HL-60 (cell line): ENCODE measurements around the gene AXIN1.

Experiments
- CTCF ChIP-seq: IDR thresholded peaks from one replicate; pipeline ENCODE4 v1.5.1; 2011; ENCODE audit warnings: low read length, control low read depth, inconsistent platforms; ENCODE audit not compliant: insufficient read depth
- GABPA ChIP-seq: IDR thresholded peaks from 2 replicates; pipeline ENCODE4 v1.6.1; 2012; ENCODE audit warnings: low read depth
- POLR2AphosphoS5 ChIP-seq: IDR thresholded peaks from 2 replicates; pipeline ENCODE4 v1.6.1; 2012; ENCODE audit warnings: low read depth
- REST ChIP-seq: IDR thresholded peaks from 2 replicates; pipeline ENCODE4 v1.6.1; 2012; ENCODE audit warnings: low read depth; ENCODE audit not compliant: insufficient replicate concordance

DNA sequence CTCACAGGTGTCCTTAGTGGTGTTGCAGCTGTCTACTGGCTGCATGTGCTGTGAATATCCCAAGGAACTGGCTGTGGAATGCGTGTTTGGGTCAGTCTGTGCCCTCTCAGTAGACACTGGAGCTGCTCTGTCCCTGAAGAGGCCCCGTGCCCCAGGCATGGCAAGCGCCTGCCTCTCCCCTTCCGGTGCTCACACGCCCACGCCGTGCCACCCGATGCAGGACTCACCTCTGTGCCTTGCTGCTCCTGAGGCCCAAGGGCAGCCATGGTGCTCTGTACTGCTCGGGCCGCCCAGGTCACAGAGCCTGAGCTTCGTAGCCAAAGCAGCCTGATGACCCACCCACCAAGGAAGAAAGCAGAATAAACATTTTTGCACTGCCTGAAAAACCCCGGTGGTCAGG, 86.8 kb downstream of the AXIN1 start:
- TF ChIP-seq CTCF (no peak), REST (no peak), GABPA (no peak), POLR2AphosphoS5 (no peak)
